Occipital lobe (tissue), 2 donors: ENCODE measurements around the gene EPHA4. TPM values are rescaled to one million over a fixed set of nuclear protein-coding genes. Genes with fewer than 3 reads are reported as not detected.

Source experiments
- DNase-seq: peaks from one replicate; lab custom pipeline; 2025; lab: John Stamatoyannopoulos, UW
- total RNA-seq: library from RNA; depleted of rRNA; stranded (reverse); fragments of >200 nt; gene quantifications from one replicate; pipeline ENCODE4 v1.2.3, GENCODE V29; 2014

EPHA4 gene
- total RNA-seq, 1 donor from 2014 or later: 259 TPM

- no peak for DNase-seq
Observed at GRCh38 chr2:221571551-221572218, 419 bp downstream of the EPHA4 start.

DNA sequence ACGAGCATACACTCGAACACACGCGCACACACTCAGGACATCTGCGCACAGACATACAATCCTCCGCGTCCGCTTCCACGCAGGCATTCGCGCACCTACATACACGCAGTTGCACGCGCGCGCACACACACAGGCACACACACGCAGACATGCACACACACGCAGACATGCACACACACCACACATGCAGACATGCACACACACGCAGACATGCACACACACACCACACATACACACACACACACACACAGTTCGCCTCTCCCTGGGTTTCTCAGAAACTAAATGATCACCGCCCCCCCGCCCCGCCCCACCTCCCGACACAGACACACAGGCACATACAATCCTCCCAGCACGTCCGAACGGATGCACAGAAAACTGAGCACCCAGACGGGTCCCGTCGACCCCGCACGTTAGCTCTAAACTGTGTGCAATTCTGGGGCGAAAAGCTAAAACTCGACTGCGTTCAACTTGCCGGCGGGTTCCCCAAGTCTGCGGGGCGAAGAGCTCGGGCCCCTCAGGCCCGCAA is 1.0 kb downstream of the EPHA4 start:
- no peak for DNase-seq

GRCh38 chr2:221570321-221570935 is 1.7 kb downstream of the EPHA4 start:
- DNase-seq: no peak

DNA sequence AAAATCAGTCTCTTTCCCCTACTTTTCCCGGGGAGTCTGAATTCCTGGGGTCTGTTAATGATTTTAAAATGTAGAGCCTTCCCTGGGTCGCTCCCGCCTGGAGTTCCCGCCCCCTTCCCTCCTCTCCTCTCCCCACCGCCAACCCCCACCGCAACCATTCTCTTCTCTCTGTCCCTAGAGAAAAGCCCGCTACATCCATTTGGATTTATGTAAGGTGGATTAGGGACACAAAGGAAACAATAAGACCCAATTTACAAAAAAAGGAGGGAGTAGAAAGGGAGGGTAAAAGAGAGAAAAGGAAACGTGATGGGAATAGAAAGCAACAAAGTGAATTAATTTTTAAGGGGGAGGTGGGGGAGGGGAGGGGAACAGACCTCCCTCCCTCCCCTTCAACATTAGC is 2.2 kb downstream of the EPHA4 start:
- DNase-seq: no peak

- no peak for DNase-seq
Observed at GRCh38 chr2:221569425-221569845, 2.7 kb downstream of the EPHA4 start.

DNA sequence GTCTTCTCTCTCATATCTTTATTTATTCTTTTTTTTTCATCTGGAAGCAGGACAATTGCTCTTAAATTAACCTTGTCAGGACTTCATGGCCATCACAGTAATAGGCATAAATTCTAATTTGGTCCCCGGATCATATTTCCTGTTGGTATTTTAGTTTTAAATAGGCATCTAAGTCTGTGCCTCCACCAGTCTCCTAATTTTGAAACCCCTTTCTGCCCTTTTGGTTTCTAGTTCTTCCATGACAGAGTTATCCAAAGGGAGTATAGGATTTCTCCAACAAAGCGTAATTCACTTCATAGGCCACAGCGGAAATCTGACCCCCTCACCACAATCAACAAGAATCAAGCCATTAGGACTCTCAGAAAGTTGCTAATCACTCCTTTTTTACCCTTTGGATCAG is 3.8 kb downstream of the EPHA4 start:
- DNase-seq: no peak

GRCh38 chr2:221567809-221568208 is 4.3 kb downstream of the EPHA4 start:
- no peak for DNase-seq

DNA sequence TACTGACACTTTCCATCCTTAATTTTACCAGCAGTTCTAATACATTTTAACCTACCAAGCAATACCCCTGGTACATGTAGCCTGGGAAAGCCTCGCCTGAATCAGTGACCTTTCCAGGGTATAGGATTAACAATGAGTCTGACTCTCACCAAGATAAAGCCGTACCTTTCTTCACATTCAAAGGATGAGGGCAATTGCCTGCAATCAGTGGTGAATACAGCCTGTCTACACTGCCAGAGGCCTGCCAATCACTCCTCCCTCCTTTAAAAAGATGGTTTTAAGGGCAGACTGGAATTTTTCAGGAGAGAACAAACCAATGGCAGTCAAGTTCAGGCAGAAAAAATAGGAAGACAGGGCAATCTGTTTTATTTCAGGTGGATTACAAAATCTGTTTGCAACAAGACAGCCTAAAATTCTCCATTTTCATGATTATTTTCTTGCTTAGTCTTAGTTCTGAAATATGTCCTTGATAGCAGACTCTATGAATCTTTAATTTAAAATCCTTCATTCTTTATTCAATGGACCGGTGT is 4.8 kb downstream of the EPHA4 start:
- DNase-seq: no peak

DNA sequence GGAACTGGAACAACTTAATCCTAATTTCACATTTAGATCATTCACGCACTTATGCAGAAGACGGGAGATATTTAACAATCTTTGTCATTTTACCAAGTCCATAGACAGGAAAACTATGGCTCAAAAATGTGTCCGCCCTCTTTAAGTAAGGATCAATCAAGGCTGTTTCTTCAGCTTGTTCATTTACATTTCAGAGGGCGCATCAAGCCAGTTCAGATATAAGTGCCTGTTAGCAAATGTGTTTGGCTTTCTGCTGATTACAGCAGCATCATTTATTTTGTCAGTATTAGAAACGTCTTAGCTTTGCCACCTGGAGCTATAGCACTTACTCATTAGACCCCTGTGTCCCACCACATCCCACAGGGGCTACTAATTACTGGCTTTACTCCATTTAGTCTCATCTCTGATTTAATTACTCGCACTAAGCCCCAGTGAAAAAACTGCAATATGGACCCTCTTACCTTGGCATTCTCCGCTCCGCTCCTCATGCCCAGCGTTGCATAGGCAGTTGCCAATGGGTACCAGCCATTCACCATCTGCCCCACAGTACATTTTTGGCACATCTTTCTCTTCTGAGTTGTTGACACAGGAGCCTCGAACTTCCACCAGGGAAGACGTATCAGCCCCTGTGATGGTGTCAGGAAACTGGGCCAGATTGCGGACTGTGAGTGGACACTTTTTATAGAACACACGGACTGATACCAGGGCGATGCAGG is 8.7 kb downstream of the EPHA4 start:
- DNase-seq: no peak

GRCh38 chr2:221562226-221562625 is 9.9 kb downstream of the EPHA4 start:
- DNase-seq: no peak

GRCh38 chr2:221561770-221562169 is 10.3 kb downstream of the EPHA4 start:
- DNase-seq: no peak

GRCh38 chr2:221559991-221560390 is 12.1 kb downstream of the EPHA4 start:
- no peak for DNase-seq

- DNase-seq: no peak
Observed at GRCh38 chr2:221558107-221558506, 14.0 kb downstream of the EPHA4 start.

GRCh38 chr2:221555494-221555846 is 16.6 kb downstream of the EPHA4 start:
- no peak for DNase-seq

- DNase-seq: no peak
Observed at GRCh38 chr2:221554769-221555493, 17.2 kb downstream of the EPHA4 start.

- no peak for DNase-seq
Observed at GRCh38 chr2:221553333-221553732, 18.8 kb downstream of the EPHA4 start.

- no peak for DNase-seq
Observed at GRCh38 chr2:221552291-221552690, 19.8 kb downstream of the EPHA4 start.

GRCh38 chr2:221551864-221552263 is 20.2 kb downstream of the EPHA4 start:
- DNase-seq: no peak

DNA sequence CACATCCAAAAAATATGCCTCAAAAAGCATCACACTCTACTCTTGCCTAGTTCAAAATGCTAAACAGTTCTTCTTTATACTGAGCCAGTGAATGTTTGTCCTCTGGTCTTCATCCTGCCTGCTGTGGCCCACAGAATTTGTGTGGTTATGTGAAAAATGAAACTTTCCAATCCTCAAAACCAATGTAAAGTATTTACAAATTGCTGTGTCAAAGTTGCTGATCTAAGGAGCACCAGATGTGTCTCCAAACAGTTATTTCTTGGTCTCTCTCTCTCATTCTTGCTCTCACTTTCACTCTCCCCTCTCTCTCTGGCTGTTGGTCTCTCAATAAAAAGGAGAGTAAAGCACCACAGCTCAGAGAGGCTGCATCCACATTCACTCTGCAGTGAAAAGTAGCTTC is 23.0 kb downstream of the EPHA4 start:
- no peak for DNase-seq

GRCh38 chr2:221546505-221547225 is 25.4 kb downstream of the EPHA4 start:
- no peak for DNase-seq

GRCh38 chr2:221541131-221541735 is 30.9 kb downstream of the EPHA4 start:
- DNase-seq: no peak
